IMR-90 (cell line): Measurements from ENCODE around the gene NOXO1. TPM values are rescaled to one million over a fixed set of nuclear protein-coding genes. Genes with fewer than 3 reads are reported as not detected.

Experiments
- ATAC-seq: fragments of 200-7000 bp; cut with Tn5 transposase; 2 replicates; pipeline ENCODE4 v1.9.1; 2020; ENCODE audit warnings: low read depth, mild to moderate bottlenecking, moderate library complexity
- BruUV-seq: library from RNA; stranded (reverse); fragments of 400-500 nt; replicated peaks from 2 replicates; lab custom pipeline; 2021; lab: Mats Ljungman, UMichigan
- CTCF ChIA-PET: fragments of 300-600 bp; formaldehyde crosslinking; extraction: SDS; loops from one replicate; lab custom pipeline; 2021; ENCODE audit warnings: antibody characterized with exemption; lab: Yijun Ruan, JAX
- POLR2A ChIA-PET: fragments of 300-600 bp; sonication (Branson Sonifier 250); formaldehyde crosslinking; loops from one replicate; lab custom pipeline; 2022; ENCODE audit warnings: antibody characterized with exemption; ENCODE audit not compliant: unreplicated experiment; lab: Charles Lee
- DNase-seq: peaks from one replicate; pipeline ENCODE4 v3.0.0; 2013
- H2AFZ ChIP-seq: replicated peaks from 2 replicates; pipeline ENCODE3; 2013; ENCODE audit warnings: low read length, mild to moderate bottlenecking; ENCODE audit not compliant: poor library complexity
- H2AK5ac ChIP-seq: 2 replicates; pipeline ENCODE4 v1.6.1; 2013; ENCODE audit warnings: low read depth, low read length, inconsistent platforms
- H2AK9ac ChIP-seq: replicated peaks from 2 replicates; pipeline ENCODE3; 2013; ENCODE audit warnings: mild to moderate bottlenecking, low read depth, low read length, moderate library complexity; ENCODE audit not compliant: poor library complexity
- H2BK120ac ChIP-seq: 2 replicates; pipeline ENCODE4 v1.6.1; 2013; ENCODE audit warnings: low read depth, low read length, inconsistent platforms
- H2BK15ac ChIP-seq: 3 replicates; pipeline ENCODE4 v1.6.1; 2013; ENCODE audit warnings: low read depth, low read length, inconsistent platforms
- H2BK20ac ChIP-seq: 2 replicates; pipeline ENCODE4 v1.6.1; 2013; ENCODE audit warnings: low read depth, mild to moderate bottlenecking, inconsistent platforms, low read length, moderate library complexity
- H2BK5ac ChIP-seq: 2 replicates; pipeline ENCODE4 v1.6.1; 2013; ENCODE audit warnings: mild to moderate bottlenecking, low read depth, low read length, inconsistent platforms; ENCODE audit not compliant: poor library complexity, severe bottlenecking
- H3K14ac ChIP-seq: replicated peaks from 2 replicates; pipeline ENCODE4 v1.6.1; 2013; ENCODE audit warnings: low read depth, low read length, inconsistent platforms
- H3K18ac ChIP-seq: 2 replicates; pipeline ENCODE4 v1.6.1; 2013; ENCODE audit warnings: low read depth, low read length, control low read depth
- H3K23ac ChIP-seq: 2 replicates; pipeline ENCODE4 v1.6.1; 2013; ENCODE audit warnings: low read depth, low read length, inconsistent platforms
- H3K27ac ChIP-seq: 2 replicates; pipeline ENCODE4 v1.5.1; 2013; ENCODE audit warnings: mild to moderate bottlenecking, control low read depth, low read length; ENCODE audit not compliant: insufficient read depth
- H3K27me3 ChIP-seq: 2 replicates; pipeline ENCODE4 v1.6.1; 2013; ENCODE audit warnings: low read length; ENCODE audit not compliant: control insufficient read depth, insufficient read depth
- H3K36me3 ChIP-seq: 2 replicates; pipeline ENCODE4 v1.6.1; 2013; ENCODE audit warnings: low read length, mixed read lengths; ENCODE audit not compliant: control insufficient read depth, insufficient read depth
- H3K4ac ChIP-seq: 2 replicates; pipeline ENCODE4 v1.6.1; 2013; ENCODE audit warnings: low read depth, low read length, inconsistent platforms
- H3K4me1 ChIP-seq: 2 replicates; pipeline ENCODE4 v1.6.1; 2013; ENCODE audit warnings: low read length, mixed read lengths; ENCODE audit not compliant: control insufficient read depth, insufficient read depth
- H3K4me2 ChIP-seq: 2 replicates; pipeline ENCODE4 v1.6.1; 2013; ENCODE audit warnings: low read depth, mild to moderate bottlenecking, control low read depth, low read length, moderate library complexity
- H3K4me3 ChIP-seq: 2 replicates; pipeline ENCODE4 v1.5.1; 2013; ENCODE audit warnings: low read depth, mild to moderate bottlenecking, control low read depth, low read length, moderate library complexity; ENCODE audit not compliant: insufficient read depth
- H3K56ac ChIP-seq: 2 replicates; pipeline ENCODE4 v1.6.1; 2013; ENCODE audit warnings: low read length, inconsistent platforms; ENCODE audit not compliant: insufficient read depth; ENCODE audit errors: extremely low read depth
- H3K79me1 ChIP-seq, 2 experiments: 2 replicates each; pipeline ENCODE4 v1.6.1; 2013; ENCODE audit warnings: low read length in 2 of 2, inconsistent platforms in 1 of 2, low read depth in 1 of 2
- H3K9ac ChIP-seq: 2 replicates; pipeline ENCODE4 v1.6.1; 2013; ENCODE audit warnings: low read depth, low read length, control low read depth
- H3K9me1 ChIP-seq: 2 replicates; pipeline ENCODE4 v1.6.1; 2013; ENCODE audit warnings: low read length, inconsistent platforms; ENCODE audit not compliant: insufficient read depth
- H3K9me3 ChIP-seq: 2 replicates; pipeline ENCODE4 v1.6.1; 2013; ENCODE audit warnings: low read length; ENCODE audit not compliant: control insufficient read depth, insufficient read depth
- H4K20me1 ChIP-seq: 2 replicates; pipeline ENCODE4 v1.6.1; 2013; ENCODE audit warnings: low read length, inconsistent platforms; ENCODE audit not compliant: insufficient read depth
- H4K5ac ChIP-seq: 2 replicates; pipeline ENCODE4 v1.6.1; 2013; ENCODE audit warnings: mild to moderate bottlenecking, low read depth, low read length, control low read depth
- H4K8ac ChIP-seq, 2 experiments: 2 replicates each; pipeline ENCODE4 v1.6.1; 2013; ENCODE audit warnings: low read depth in 2 of 2, low read length in 2 of 2, control low read depth in 1 of 2, inconsistent platforms in 1 of 2
- H4K91ac ChIP-seq: 2 replicates; pipeline ENCODE4 v1.6.1; 2013; ENCODE audit warnings: low read depth, low read length, inconsistent platforms; ENCODE audit not compliant: insufficient read depth
- BHLHE40 ChIP-seq: fragments of 150-350 bp; IDR thresholded peaks from 2 replicates; pipeline ENCODE4 v1.6.1; 2016; ENCODE audit warnings: mild to moderate bottlenecking, low read depth, low read length
- CHD1 ChIP-seq: IDR thresholded peaks from 2 replicates; pipeline ENCODE4 v1.6.1; 2012; ENCODE audit warnings: low read depth, low read length, improper control_type of control experiment
- CTCF ChIP-seq: conservative IDR thresholded peaks from 2 replicates; pipeline ENCODE4 v1.5.1; 2012; ENCODE audit warnings: mild to moderate bottlenecking, low read depth, low read length, improper control_type of control experiment
- ELK1 ChIP-seq: fragments of 150-350 bp; IDR thresholded peaks from 2 replicates; pipeline ENCODE4 v1.6.1; 2016; ENCODE audit warnings: low read depth, mild to moderate bottlenecking, low read length, moderate library complexity, borderline replicate concordance
- FOS ChIP-seq: fragments of 150-350 bp; IDR thresholded peaks from 2 replicates; pipeline ENCODE4 v1.6.1; 2016; ENCODE audit warnings: low read depth, low read length
- MAFK ChIP-seq: IDR thresholded peaks from 2 replicates; pipeline ENCODE4 v1.6.1; 2012; ENCODE audit warnings: low read depth, low read length, improper control_type of control experiment
- MAZ ChIP-seq: IDR thresholded peaks from 2 replicates; pipeline ENCODE4 v1.6.1; 2012; ENCODE audit warnings: low read depth, mild to moderate bottlenecking, low read length, improper control_type of control experiment, moderate library complexity, borderline replicate concordance
- POLR2A ChIP-seq: IDR thresholded peaks from 2 replicates; pipeline ENCODE4 v1.6.1; 2012; ENCODE audit warnings: mild to moderate bottlenecking, low read depth, low read length
- RCOR1 ChIP-seq: IDR thresholded peaks from 2 replicates; pipeline ENCODE4 v1.6.1; 2012; ENCODE audit warnings: mild to moderate bottlenecking, low read length, improper control_type of control experiment; ENCODE audit not compliant: insufficient replicate concordance
- RFX5 ChIP-seq: IDR thresholded peaks from 2 replicates; pipeline ENCODE4 v1.8.0; 2012; ENCODE audit warnings: low read depth, mild to moderate bottlenecking, low read length, moderate library complexity
- SMC3 ChIP-seq: fragments of 150-350 bp; IDR thresholded peaks from 2 replicates; pipeline ENCODE4 v1.6.1; 2016; ENCODE audit warnings: low read depth, mild to moderate bottlenecking, antibody characterized with exemption, low read length, moderate library complexity
- USF2 ChIP-seq: fragments of 150-350 bp; IDR thresholded peaks from 2 replicates; pipeline ENCODE4 v1.6.1; 2017; ENCODE audit warnings: mild to moderate bottlenecking, antibody characterized with exemption, low read length, low read depth
- whole genome bisulfite sequencing, 2 experiments: methylation state at CpG; one replicate each; pipeline versions ENCODE4 v1.1.5 to v1.1.7; 2013; ENCODE audit warnings: missing lambda C conversion rate in 2 of 2; ENCODE audit not compliant: insufficient read length in 1 of 2; ENCODE audit errors: extremely low coverage in 2 of 2; 5-methylcytosine and 5-hydroxymethylcytosine counted together
- dilution Hi-C: fragments of 300-500 bp; cut with HindIII; formaldehyde crosslinking; loops from one replicate; pipeline ENCODE4 v1.14.3; 2018; ENCODE audit warnings: low sequenced_read_pairs; ENCODE audit not compliant: unreplicated experiment
- in situ Hi-C: fragments of 300-500 bp; cut with MboI; formaldehyde crosslinking; loops from 3 replicates; pipeline ENCODE4 v1.14.3; 2019; ENCODE audit warnings: low sequenced_read_pairs, inconsistent platforms, mixed read lengths
- intact Hi-C: fragments of 100-400 bp; cut with micrococcal nuclease; formaldehyde crosslinking; loops from 2 replicates; pipeline ENCODE4 v1.10.0; 2022
- polyA plus RNA-seq, 3 experiments: library from polyadenylated mRNA; depleted of rRNA; stranded (reverse); fragments of >200 nt; gene quantifications; 2 replicates each; pipeline ENCODE4 v1.2.3, GENCODE V29; 2012; ENCODE audit warnings: low replicate concordance in 1 of 3
- total RNA-seq: library from RNA; depleted of rRNA; stranded (reverse); fragments of >200 nt; gene quantifications from 2 replicates; pipeline ENCODE4 v1.2.3, GENCODE V29; 2012

NOXO1 gene
- total and polyA plus RNA-seq, 2 of the 4 experiments (the other 2 are of a cell fraction) = 0.56 TPM; not detected in 1

- Histone ChIP-seq H3K9ac (no peak overlapping the region), H2AK5ac (no peak overlapping the region), H3K23ac (no peak overlapping the region), H3K18ac (no peak overlapping the region), H3K14ac (no peak overlapping the region), H3K4me2 (no peak overlapping the region), H2AFZ (no peak overlapping the region), H3K27me3 (no peaks in the 10 kb centered on the region), H2BK120ac (no peak overlapping the region), H2BK20ac (no peak overlapping the region), H3K36me3 (peaks cover 52% of the 10 kb centered on the region), H2BK15ac (no peak overlapping the region), H4K91ac (no peak overlapping the region), H2AK9ac (no peak overlapping the region), H4K8ac (no peak overlapping the region), H4K20me1 (peaks cover 49% of the 10 kb centered on the region), H2BK5ac (no peak overlapping the region), H3K9me1 (peaks cover 20% of the 10 kb centered on the region), H3K27ac (no peak overlapping the region), H3K4me3 (no peak overlapping the region), H3K79me1 (peaks cover 10 to 70% of the 10 kb centered on the region in 2 experiments), H3K4me1 (peaks cover 24% of the 10 kb centered on the region), H4K5ac (no peak overlapping the region), H3K9me3 (no peaks in the 10 kb centered on the region), H3K4ac (no peak overlapping the region), H3K56ac (no peak overlapping the region)
- no TSS peak for BruUV-seq
- no peak for TF ChIP-seq BHLHE40
- TF ChIP-seq SMC3 = no peak
- no peak for TF ChIP-seq RFX5
- no peak for TF ChIP-seq FOS
- no peak for TF ChIP-seq CTCF
- TF ChIP-seq CHD1 = no peak
- no peak for TF ChIP-seq MAZ
- no peak for TF ChIP-seq MAFK
- no peak for TF ChIP-seq POLR2A
- no peak for TF ChIP-seq USF2
- no peak for TF ChIP-seq RCOR1
- no peak for TF ChIP-seq ELK1
- ChIA-PET CTCF (interaction anchor here (0.8 kb wide), 1 partner anchor 141 kb away, joined by 5 read pairs; no protein-coding TSS in a partner anchor), POLR2A (no interaction called here)
- no peak for ATAC-seq
- intact Hi-C loops (loop anchor here (5.0 kb wide), 1 partner anchor 142 kb away; no protein-coding TSS in a partner anchor), in situ Hi-C loops (no loop called here), dilution Hi-C loops (no loop called here)
- DNase-seq = no peak
- 95% methylated on average over 11 of the region's 28 CpGs; no CpG with 5 or more reads in 1 of the 2 experiments for WGBS, 2 experiments
These were observed 18.7 kb upstream of the NOXO1 start for GRCh38 chr16:1999866-2000514.
